ENCODE results near the gene TPH2.
A peak's percentile ranks its signal among the peaks of the same experiment; 100 is the strongest.

Gene TPH2

GRCh38 chr12:71938728-71939385, at the start of gene TPH2:
TSS of gene TPH2 (plus strand) at chr12:71938845. CDS start at chr12:71938987, 142 bp downstream.
- peak in 1 of 2 donors; percentile 12 for DNase-seq (ENCODE audit: low read depth in 2 of 2)

GRCh38 chr12:71890475-71890874, 48.2 kb upstream of the TPH2 start:
- DNase-seq (ENCODE audit: low read depth in 2 of 2) = no peak

GRCh38 chr12:71892059-71892458, 46.6 kb upstream of the TPH2 start:
- no peak for DNase-seq (ENCODE audit: low read depth in 2 of 2)

- no peak for DNase-seq (ENCODE audit: low read depth in 2 of 2)
Observed at GRCh38 chr12:71896205-71896882, 42.3 kb upstream of the TPH2 start.

- no peak for DNase-seq (ENCODE audit: low read depth in 2 of 2)
Observed at GRCh38 chr12:71900091-71900490, 38.6 kb upstream of the TPH2 start.

GRCh38 chr12:71904629-71905028, 34.0 kb upstream of the TPH2 start:
- DNase-seq (ENCODE audit: low read depth in 2 of 2) = no peak

- no peak for DNase-seq (ENCODE audit: low read depth in 2 of 2)
Observed at GRCh38 chr12:71935594-71935993, 3.1 kb upstream of the TPH2 start.

GRCh38 chr12:71940068-71940467, 1.4 kb downstream of the TPH2 start:
- no peak for DNase-seq (ENCODE audit: low read depth in 2 of 2)

GRCh38 chr12:71941174-71941573, 2.5 kb downstream of the TPH2 start:
- no peak for DNase-seq (ENCODE audit: low read depth in 2 of 2)

- DNase-seq (ENCODE audit: low read depth in 2 of 2) = no peak
Observed at GRCh38 chr12:71942259-71942658, 3.6 kb downstream of the TPH2 start.

GRCh38 chr12:71942703-71943102, 4.1 kb downstream of the TPH2 start:
- DNase-seq (ENCODE audit: low read depth in 2 of 2) = no peak

- DNase-seq (ENCODE audit: low read depth in 2 of 2) = no peak
Observed at GRCh38 chr12:71945121-71945520, 6.5 kb downstream of the TPH2 start.

- DNase-seq (ENCODE audit: low read depth in 2 of 2) = no peak
Observed at GRCh38 chr12:71945883-71946282, 7.2 kb downstream of the TPH2 start.

GRCh38 chr12:71947645-71948105, 9.0 kb downstream of the TPH2 start:
- no peak for DNase-seq (ENCODE audit: low read depth in 2 of 2)

- no peak for DNase-seq (ENCODE audit: low read depth in 2 of 2)
Observed at GRCh38 chr12:71948390-71948789, 9.7 kb downstream of the TPH2 start.

GRCh38 chr12:71949646-71950045, 11.0 kb downstream of the TPH2 start:
- DNase-seq (ENCODE audit: low read depth in 2 of 2) = no peak

- DNase-seq (ENCODE audit: low read depth in 2 of 2) = no peak
Observed at GRCh38 chr12:71950404-71950803, 11.8 kb downstream of the TPH2 start.

GRCh38 chr12:71950819-71951218, 12.2 kb downstream of the TPH2 start:
- no peak for DNase-seq (ENCODE audit: low read depth in 2 of 2)

- no peak for DNase-seq (ENCODE audit: low read depth in 2 of 2)
Observed at GRCh38 chr12:71954083-71954778, 15.6 kb downstream of the TPH2 start.

GRCh38 chr12:71954861-71955260, 16.2 kb downstream of the TPH2 start:
- DNase-seq (ENCODE audit: low read depth in 2 of 2) = no peak

- no peak for DNase-seq (ENCODE audit: low read depth in 2 of 2)
Observed at GRCh38 chr12:71955970-71956369, 17.3 kb downstream of the TPH2 start.

- DNase-seq (ENCODE audit: low read depth in 2 of 2) = no peak
Observed at GRCh38 chr12:71958056-71958455, 19.4 kb downstream of the TPH2 start.

- DNase-seq (ENCODE audit: low read depth in 2 of 2) = no peak
Observed at GRCh38 chr12:71958457-71958856, 19.8 kb downstream of the TPH2 start.
